GM18511 (cell line): ENCODE results near the gene PSMC3.

Source experiments
- ATAC-seq: cut with Tn5 transposase; IDR thresholded peaks from one replicate; pipeline ENCODE4 v1.9.1; 2021; ENCODE audit warnings: mild to moderate bottlenecking, moderate library complexity; ENCODE audit not compliant: unreplicated experiment

The PSMC3 gene

GRCh38 chr11:47426062-47426956 is at the start of gene PSMC3:
PSMC3 (minus strand) TSS chr11:47426439; CDS start chr11:47426279, 160 bp downstream.
- ATAC-seq, result peak; percentile 86

GRCh38 chr11:47470671-47471070 is 44.4 kb upstream of the PSMC3 start:
- ATAC-seq, result no peak

GRCh38 chr11:47469361-47470179 is 43.3 kb upstream of the PSMC3 start:
- ATAC-seq, result no peak

DNA sequence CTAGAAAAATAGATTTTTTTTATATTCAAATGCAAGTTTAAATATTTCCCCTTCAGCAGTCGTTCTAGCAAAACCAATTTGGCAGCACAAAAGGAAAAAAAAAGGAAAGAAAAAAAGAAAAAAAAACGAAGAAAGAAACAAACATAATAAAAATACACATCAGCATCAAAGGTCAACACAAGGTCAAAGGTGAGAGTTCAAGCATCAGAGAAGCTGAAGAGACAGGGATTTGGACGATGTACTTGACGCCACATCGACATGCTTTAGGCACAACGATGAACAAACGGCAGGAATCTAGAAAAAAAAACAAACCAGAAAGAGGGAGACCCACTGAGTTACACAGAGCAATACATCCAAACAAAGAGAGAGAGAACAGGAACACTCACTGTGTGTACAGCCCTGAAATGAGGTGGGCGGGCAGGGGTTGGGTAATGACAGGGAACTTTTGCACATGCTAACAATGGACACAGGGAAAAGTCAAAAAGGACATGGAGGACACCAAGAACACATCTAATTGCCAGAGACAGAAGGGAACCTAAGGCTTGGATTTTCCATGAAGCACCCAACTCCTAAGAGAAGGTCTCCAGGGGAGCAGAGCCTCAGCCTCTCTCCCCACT is 42.5 kb upstream of the PSMC3 start:
- ATAC-seq, result no peak

GRCh38 chr11:47467357-47467756 is 41.1 kb upstream of the PSMC3 start:
- ATAC-seq, result no peak

GRCh38 chr11:47466701-47467250 is 40.5 kb upstream of the PSMC3 start:
- ATAC-seq, result no peak

GRCh38 chr11:47466201-47466600 is 40.0 kb upstream of the PSMC3 start:
- no peak for ATAC-seq

- ATAC-seq, result no peak
Observed at GRCh38 chr11:47464483-47464882, 38.2 kb upstream of the PSMC3 start.

GRCh38 chr11:47461876-47462275 is 35.6 kb upstream of the PSMC3 start:
- no peak for ATAC-seq

GRCh38 chr11:47460571-47461235 is 34.5 kb upstream of the PSMC3 start:
- ATAC-seq, result no peak

DNA sequence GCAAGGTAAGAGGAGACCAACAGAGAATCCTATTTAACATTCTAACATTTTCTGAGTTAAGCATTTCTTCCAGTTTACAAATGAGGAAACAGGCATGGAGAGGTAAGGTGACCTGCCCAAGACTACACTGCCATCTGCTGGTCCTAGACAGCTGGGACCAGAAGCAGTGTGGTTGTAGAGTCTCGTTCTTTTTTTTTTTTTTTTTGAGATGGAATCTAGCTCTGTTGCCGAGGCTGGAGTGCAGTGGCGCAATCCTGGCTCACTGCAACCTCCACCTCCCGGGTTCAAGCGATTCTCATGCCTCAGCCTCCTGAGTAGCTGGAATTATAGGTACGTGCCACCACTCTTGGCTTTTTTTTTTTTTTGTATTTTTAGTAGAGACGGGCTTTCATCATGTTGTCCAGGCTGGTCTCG is 28.0 kb upstream of the PSMC3 start:
- peak; percentile 79 for ATAC-seq

- no peak for ATAC-seq
Observed at GRCh38 chr11:47453365-47453764, 27.1 kb upstream of the PSMC3 start.

- no peak for ATAC-seq
Observed at GRCh38 chr11:47451990-47452389, 25.8 kb upstream of the PSMC3 start.

- ATAC-seq, result no peak
Observed at GRCh38 chr11:47451436-47451835, 25.2 kb upstream of the PSMC3 start.

GRCh38 chr11:47449541-47449940 is 23.3 kb upstream of the PSMC3 start:
- no peak for ATAC-seq

DNA sequence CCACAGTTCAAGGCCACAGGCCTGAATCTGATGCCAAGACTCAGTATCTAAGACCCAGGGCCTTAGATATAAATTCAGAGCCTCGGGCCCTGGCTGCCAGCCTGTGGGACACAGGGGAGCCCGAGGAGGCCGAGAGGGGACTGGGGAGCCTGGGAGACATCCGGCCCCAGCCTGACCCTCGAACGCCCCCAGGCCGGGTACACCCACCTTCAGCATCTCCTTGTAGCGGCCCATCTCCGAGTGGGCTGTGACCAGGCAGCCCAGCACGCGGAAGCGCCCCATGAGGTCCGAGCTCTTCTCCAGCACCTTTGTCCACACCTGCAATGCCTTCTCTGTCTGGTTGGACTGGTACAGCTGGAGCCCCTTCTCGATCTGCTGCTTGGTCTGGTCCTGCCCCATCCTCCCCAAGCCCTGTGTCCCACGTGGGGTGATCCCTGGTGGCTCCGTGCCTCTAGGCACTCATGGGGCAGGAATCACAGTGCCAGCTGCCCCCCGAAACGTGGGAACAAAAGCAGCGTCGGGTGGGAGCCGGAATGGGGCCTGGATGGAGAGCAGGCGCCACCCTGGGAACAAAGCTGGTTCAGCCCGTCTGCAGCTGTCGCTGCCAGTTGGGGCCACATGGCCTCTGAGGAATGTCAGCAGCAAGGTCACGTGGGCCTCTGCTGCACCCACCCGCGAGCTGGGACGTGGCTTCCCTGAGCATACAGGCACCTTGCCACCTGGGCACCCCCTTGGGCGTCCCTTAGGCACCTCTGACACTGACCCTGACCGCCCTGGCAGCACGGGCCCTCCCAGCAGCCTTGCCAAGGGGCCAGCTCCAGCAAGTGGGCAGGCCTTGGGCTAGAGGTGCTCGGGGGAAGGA is 22.6 kb upstream of the PSMC3 start, which contains the start of gene RAPSN:
RAPSN (minus strand) TSS at position 571 of the 862 bp plus-strand sequence; CDS start at position 399, 172 bp downstream.
- no peak for ATAC-seq

GRCh38 chr11:47447906-47448305 is 21.7 kb upstream of the PSMC3 start:
- no peak for ATAC-seq

GRCh38 chr11:47446833-47447232 is 20.6 kb upstream of the PSMC3 start:
- no peak for ATAC-seq

GRCh38 chr11:47445840-47446239 is 19.6 kb upstream of the PSMC3 start:
- no peak for ATAC-seq
